ENCODE data around the gene MFSD6L.
"Not testable (repeated sequence)": the region's sequence is repeated elsewhere in the genome, so short reads cannot be mapped to it uniquely, and the experiment has no call there.

Gene MFSD6L

GRCh38 chr17:8825802-8826201 is 26.6 kb upstream of the MFSD6L start:
- no peak for DNase-seq (ENCODE audit: low read depth)

DNA sequence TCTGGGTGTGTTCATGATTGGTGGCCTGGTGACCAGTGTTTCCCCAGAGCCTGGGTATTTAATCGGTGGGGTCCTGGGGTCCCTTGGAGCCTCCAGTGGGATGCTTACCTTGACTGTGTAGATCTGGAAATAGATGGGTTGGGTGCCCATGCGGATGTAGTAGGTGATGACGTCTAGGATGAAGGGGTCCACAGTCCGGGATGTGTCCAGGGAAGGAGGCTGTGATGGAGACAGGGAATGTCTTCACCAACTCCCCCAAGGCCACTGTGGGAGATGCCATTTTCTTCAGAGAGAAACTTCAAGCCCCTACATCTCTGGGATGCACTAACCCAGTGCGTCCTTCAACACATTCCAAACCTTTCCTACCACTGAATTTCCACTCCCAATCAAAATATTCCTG is 24.1 kb upstream of the MFSD6L start:
- DNase-seq (ENCODE audit: low read depth) = no peak

DNA sequence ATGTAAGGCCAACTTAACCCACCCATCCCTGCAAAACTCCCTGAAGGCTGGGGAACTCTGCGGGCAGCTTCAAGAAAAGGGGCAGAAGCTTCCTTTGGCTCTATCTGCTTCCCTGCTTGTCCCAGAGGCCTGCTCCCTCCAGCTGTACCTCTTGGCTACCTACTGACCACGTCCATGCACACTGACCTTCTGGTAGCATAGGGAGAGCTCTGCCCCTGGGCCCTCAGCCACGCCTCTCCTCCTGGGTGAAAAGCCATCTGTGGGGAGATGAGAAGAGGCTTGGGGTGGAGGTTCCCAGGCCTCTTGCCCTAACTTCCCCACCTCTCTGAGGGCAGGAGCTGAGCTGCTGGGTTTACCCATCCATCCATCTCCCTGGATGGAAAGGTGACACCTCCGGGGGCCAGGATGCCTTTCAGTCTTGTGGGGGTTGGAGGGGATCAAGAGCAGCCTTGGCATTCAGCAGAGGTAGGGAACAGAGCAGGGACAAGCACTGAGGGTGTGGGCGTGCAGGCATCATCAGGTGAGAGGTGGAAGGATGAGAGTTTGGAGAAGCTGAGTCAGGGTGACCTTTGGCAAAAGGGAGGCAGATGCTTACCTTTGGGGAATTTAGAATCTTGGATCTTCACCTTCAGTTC is 23.4 kb upstream of the MFSD6L start:
- no peak for DNase-seq (ENCODE audit: low read depth)

DNA sequence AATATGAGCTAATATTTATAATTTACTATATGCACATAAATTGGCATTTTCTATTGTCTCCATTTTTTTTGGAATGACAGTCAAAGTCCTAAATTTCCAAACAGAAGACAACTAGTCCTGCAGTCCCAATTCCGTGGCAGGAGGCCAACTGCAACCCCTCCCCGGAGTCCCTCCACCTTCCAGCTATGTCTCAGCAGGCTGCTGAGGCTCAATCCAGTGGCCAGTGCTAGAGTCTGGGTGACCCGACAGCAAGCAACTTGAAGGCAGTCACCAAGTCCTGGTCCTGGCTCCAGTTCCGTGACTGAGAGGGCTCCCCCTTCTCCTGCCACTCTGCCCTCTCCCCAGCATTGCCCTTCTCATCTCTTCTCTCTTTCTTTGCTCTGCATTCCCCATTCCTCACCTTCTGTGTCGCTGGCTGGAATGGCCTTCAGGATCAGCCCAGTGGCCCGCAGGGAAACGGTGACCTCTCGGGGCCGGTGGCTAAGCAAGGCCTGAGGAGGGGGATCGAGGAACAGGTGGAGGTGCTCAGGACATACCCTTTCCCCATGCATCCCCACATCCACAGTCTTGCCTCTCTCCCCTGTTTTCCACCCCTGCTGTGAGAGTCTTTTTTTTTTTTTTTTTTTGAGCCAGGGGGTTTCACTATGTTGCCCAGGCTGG is 22.4 kb upstream of the MFSD6L start:
- no peak for DNase-seq (ENCODE audit: low read depth)

- DNase-seq (ENCODE audit: low read depth) = no peak
Measured at GRCh38 chr17:8820311-8821010, 21.3 kb upstream of the MFSD6L start.

DNA sequence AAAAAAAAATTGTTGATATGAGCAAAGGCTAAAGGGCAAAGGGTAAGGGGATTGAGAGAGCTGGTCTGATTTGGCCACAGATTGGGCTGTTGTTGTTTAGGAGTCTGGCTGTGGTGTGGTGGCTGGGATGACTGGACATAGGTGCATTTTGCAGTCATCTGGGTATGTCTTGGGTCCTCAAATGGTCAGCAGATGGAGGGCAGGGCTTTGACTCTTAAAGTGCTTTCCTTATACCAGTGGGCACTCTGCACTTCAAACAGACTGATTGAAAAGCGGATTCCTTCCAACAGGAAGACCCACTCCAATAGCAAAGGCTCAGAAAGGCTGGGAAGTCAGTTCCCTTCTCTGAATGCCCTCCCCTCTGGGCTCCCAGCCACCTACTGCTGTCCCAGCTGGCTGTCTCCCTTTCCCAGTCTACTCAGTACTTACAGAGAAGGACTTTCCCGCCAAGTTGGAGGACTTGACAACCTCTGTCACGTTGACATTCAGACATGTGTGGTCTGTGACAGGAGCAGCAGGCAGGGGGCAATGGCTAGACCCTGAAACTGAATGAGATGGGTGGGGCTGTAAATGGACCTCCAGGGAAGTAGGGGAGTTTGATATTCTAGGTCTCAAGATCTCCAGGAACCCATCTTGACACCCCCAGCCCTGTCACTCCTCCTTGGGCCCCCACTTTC is 19.6 kb upstream of the MFSD6L start:
- no peak for DNase-seq (ENCODE audit: low read depth)

- DNase-seq (ENCODE audit: low read depth) = no peak
Measured at GRCh38 chr17:8818047-8818446, 18.9 kb upstream of the MFSD6L start.

- no peak for DNase-seq (ENCODE audit: low read depth)
Measured at GRCh38 chr17:8806926-8807550, 7.9 kb upstream of the MFSD6L start.

DNA sequence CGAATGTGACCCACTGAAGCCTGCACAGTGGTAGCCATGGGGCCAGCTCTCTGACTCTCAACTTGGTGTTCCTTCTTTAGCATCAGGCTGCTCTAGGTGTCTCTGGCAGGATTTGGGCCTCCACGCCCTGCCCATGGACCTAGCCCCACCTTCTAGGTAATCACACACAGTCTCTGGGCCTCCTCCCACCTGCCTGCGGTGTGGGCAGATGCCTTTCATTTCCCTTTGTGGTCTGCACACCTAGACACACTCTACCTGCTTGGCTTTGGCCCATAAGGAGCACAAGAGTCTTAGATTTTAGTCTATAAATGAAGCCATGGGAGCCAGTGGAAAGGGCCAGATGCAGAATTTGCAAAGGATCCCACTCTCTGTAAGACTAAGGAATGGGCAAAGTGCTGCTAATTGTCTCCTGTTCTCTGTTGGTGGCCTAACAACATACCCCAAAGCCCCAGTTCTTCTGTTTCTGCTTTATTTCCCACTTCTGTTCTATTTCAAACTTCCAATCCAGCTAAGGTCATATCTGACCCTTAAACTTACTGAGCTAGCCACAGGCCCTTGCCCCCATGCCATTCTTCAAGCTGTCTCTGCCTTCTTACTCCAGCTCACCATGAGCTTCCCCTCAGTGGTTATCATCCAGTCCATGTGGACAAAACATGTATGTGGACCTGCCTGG is 7.2 kb upstream of the MFSD6L start:
- DNase-seq (ENCODE audit: low read depth) = no peak

- DNase-seq (ENCODE audit: low read depth) = not testable (repeated sequence)
Measured at GRCh38 chr17:8805396-8805795, 6.2 kb upstream of the MFSD6L start.

DNA sequence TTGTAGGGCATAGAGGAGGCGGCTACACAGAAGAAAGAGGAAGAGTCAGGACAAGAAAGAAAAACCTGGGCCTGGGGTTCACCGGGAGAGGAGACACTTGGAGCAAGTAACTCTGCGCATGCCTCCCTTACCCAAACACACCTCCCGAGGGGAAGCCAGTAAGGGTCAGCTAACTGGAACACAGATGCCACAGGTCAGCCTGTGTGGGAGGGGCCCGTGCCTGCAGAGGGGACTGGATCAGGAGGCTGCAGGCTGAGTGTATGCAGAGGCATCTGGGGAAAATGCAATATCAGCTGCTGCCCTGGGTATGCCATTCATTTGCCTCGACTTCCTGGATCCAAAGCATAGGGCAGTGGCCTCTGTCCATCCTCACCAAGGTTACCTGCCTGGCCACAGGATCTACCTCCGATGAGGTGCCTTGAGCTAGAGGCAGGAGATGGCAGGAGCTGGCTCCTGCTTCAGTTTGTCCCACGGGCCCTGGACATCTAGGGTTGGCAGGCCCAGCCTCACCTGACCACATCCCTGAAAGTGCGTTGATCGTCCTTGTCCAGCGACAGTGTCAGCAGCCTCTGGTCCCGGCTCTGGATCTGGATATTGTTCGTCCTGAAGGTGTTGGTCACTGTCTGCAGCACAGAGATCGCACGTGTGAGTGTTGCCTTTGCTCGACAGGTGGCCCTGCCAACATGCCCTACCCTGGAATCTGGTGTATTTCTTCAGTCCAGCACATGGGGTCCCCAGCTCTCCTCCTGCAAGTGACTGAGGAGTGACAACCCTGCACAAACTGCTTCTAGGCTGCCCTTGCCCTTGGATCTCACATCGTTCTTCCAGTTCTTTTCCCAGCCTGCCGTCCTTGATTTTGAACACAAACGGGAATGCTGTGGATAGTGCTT is 4.6 kb upstream of the MFSD6L start:
- DNase-seq (ENCODE audit: low read depth) = no peak

GRCh38 chr17:8801135-8801840 is 2.1 kb upstream of the MFSD6L start:
- DNase-seq (ENCODE audit: low read depth) = no peak

DNA sequence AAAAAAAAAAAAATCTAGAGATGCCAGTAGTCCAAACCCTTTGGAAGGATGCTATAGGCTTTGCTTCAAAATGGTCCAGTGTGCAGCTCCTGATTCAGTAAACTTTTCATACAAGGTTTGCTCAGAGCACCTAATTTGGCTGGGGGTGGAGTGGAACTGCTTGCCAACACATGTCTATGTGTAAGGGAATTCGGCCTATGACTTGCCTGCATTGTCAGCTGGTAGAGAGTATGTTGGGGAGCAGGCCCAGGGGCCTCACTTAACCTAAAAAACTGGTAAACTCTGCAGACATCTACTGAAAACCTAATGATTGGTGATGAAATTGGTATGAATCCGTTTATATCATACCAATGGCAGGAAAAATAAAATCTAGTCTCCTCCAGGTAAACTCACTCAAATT is 1.5 kb upstream of the MFSD6L start:
- DNase-seq (ENCODE audit: low read depth) = no peak

DNA sequence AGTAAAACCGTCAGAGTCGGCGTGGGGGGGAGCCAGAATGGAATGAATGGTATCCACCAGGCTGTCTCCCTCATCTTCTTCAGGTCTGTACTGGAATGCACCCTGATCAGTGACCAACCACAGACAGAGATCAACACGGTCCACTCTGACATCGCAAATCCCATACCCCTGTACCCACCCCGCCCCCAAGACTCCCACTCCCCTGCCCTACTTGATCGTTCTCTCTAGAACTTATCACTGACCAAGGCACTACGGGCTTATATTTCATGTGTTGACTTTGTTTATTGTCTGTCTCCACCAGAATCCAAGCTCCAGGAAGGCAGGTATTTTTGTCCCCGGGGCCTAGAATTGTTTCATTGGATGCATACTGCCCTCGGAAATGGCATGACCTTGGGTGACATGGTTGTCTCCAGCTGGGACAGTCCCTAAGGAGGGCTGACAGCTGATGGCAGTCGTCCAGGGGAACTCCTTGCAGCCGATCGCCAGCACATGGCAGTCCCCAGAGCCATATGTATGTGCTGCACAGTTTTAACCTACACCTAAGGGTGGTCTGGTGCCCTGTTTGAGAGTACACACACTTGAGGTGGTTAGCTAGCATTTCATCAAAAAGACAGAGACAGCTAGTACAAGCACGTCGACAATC is 526 bp upstream of the MFSD6L start:
- no peak for DNase-seq (ENCODE audit: low read depth)

- no peak for DNase-seq (ENCODE audit: low read depth)
Measured at GRCh38 chr17:8798176-8798845, 854 bp downstream of the MFSD6L start.

DNA sequence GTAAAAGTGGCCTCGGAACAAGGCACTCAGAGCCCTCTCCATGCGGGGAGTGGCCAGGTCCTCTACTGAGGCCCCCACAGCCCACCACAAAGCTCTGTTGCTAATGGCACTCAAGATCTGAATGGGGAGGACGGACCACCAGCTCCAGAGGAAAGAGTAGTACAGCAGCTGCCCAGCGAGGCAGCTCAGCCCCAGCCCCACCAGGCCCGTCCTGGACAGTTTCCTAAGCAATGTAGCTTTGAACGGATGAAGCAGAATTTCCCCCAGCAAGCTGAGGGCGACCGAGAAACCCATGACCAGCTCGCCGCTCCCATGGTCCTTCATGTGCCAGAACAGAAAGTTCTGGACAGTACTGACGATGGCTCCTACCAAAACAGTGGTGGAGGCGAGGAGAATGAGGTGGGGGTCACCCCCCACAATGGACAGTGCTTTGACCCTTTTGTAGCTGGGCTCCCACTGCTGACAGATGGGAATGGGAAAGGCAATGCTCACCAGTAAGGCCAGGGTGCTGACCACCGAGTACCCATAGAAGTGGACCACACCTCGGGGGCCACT is 1.5 kb downstream of the MFSD6L start:
- no peak for DNase-seq (ENCODE audit: low read depth)

DNA sequence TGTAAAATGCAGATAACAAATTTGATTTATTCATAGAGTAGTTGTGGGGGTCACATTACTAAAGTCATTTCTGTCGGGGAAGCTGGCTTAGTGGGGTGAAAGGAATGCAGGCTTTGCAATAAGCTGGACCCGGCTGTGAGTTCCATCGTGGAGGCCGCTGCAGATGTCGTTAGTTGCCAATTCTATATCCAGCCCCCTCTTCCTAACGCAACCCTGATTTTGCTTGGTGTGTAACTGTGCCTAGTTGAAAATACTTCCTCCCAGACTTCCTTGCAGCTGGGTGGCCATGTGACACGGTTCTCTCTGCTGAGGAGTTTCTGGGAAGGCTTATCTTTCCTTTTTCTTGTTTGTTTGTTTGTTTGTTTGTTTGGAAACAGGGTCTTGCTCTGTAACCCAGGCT is 4.5 kb downstream of the MFSD6L start:
- no peak for DNase-seq (ENCODE audit: low read depth)

DNA sequence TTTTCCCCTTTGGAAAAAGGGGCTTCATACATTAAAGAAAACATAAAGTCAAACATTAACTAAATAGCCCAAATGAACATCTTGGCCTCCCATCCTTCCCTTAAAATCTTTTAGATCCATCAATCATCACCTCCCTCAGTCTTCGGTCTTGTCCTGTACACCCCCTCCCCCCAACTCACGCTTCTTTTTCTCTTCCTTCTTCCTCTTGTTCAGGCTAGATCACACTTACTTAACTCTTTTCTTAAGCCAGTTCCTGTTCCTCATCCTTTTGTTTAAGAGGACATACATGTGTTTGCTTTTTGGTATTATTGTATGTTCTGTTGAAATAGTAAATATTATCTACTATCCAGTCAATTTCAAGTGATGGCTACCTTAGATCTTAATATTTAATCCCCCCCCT is 5.5 kb downstream of the MFSD6L start:
- DNase-seq (ENCODE audit: low read depth) = no peak

DNA sequence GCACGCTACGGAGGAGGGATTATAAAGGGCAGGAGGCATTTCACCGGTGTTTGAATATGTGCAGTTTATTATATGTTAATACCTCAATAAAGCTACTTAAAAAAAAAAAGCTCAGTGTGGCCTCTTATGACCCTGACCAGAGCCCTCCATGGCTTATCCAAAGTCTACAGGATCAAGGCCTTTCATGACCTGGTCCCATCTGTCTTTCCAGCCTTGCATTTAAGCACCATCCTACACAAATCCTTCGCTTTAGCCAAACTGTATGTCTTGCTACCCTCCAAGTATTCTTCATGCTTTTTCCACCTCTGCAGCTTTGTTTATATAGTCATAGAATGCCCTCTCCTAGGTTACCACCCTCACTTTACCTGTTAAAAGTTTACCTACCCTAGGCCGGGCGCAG is 6.5 kb downstream of the MFSD6L start:
- no peak for DNase-seq (ENCODE audit: low read depth)
